Testis (tissue), 2 donors: ENCODE results near the gene ADAM12.

Source experiments
- CTCF ChIP-seq, 3 experiments: fragments of 450-650 bp in 2 of 3; fragments of 200-600 bp in 1 of 3; sonication (generic) in 1 of 3; IDR thresholded peaks; one replicate each; pipeline ENCODE4 v1.5.1; 2016 to 2019; ENCODE audit warnings: antibody characterized with exemption in 3 of 3, mild to moderate bottlenecking in 2 of 3, moderate library complexity in 1 of 3
- POLR2A ChIP-seq: fragments of 450-650 bp; IDR thresholded peaks from one replicate; pipeline ENCODE4 v1.6.1; 2017; ENCODE audit warnings: antibody characterized with exemption, mild to moderate bottlenecking, moderate library complexity

GRCh38 chr10:126342680-126343079 lies 45.6 kb downstream of the ADAM12 start:
- no peak for TF ChIP-seq CTCF (IDR thresholded peaks at IDR 0.05)
- TF ChIP-seq POLR2A = no peak
